HG02973 (cell line): ENCODE data around the gene MED27.
"Not testable (repeated sequence)": the region's sequence is repeated elsewhere in the genome, so short reads cannot be mapped to it uniquely, and the experiment has no call there.

ENCODE experiments used
- ATAC-seq: cut with Tn5 transposase; IDR thresholded peaks from one replicate; pipeline ENCODE4 v1.9.1; 2021; ENCODE audit warnings: moderate library complexity; ENCODE audit not compliant: unreplicated experiment

The MED27 gene

GRCh38 chr9:132077881-132078698 is 1.6 kb downstream of the MED27 start:
- no peak for ATAC-seq

DNA sequence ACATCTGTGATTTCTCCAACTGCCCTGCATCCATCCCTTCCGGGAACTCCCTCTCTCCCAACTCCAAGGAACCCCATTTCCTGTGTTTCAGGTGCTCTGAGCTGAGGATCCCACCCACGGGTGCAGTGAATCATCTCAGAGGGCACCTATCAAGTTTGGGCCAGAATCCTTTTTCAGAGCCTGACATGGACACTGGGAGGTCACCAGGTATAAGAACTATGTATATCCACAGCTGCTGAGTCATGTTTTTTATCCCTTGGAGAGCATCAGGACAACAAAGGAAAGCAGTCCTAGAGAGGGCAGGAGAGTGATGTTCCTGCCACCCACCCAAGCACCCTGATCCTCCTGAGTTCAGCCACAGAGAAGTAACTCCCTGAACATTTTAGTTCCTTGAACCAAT is 3.8 kb downstream of the MED27 start:
- ATAC-seq: no peak

DNA sequence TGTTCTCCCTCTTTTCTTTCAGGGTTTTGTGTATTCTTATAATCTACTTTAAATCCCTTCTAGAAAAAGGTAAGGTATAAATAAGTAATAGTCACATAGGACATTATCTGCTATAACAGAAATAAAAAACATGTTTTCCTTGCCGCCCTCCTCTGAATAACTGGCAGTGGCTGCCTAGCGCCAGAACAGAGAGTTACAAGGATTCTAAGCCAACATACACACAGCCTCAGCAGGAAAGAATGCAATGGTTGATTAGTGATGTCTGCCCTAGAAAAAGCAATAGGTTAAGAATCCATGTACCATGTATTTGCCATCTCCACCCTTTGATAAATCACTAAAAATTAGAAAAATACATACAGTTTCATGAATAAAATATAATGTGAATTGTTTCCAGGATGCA is 4.9 kb downstream of the MED27 start:
- no peak for ATAC-seq

- no peak for ATAC-seq
Measured at GRCh38 chr9:132071847-132072507, 7.7 kb downstream of the MED27 start.

DNA sequence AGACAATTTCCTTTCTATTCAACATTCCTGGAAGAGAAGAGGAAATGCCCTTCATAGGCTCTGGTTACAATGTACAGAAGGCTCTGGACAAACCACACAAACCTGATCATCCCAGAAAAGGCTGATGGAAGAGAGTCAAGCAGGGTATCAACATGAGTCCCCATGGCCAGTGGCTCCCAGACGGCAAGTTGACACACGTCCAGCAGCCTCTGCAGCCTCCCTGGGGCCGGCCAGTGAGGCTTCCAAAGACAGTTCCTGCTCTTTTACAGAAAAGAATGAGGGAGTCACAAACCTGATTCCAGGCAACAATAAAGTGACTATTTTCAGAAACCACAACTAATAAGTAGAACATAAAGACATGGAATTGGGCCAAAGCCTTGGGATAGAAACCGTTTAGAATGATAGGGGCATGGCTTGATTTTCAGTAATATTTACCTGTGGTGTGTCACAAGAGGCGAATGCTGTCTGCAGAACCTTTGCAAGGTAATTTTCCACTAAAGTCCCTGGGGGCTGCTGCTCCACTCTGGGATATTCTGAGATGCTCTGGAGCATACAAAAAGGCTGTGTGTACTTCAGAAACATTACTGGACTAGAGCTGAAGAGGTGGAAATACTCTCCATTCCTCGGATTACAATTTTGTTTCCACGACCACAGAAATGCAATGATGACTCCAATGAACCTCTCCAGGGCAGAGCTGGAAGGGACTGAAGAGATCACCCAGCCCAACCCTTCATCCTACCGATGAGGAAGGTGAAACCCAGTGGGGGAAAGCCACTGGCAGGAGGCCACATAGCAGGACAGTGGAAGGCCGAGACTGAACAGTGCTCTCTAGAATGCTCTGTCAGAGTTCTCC is 10.4 kb downstream of the MED27 start:
- ATAC-seq: no peak

DNA sequence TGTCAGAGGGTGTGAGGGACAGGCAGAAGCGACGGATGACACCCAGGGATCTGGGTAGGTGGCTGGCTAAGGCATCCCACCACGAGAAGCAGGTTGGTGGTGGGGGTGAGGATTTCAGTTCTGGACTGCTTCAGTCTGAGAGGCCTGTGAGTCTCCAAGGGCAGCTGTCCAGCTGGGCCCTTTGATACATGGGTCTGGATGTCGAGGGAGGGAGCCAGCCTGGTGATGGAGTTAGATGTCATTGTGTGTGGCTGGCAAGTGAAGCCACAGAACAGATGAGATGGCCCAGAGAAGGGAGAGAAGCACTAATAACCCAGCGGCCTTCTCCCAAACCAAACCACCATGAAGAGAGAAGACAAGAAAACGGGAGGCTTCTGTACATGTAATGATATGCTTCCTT is 11.1 kb downstream of the MED27 start:
- no peak for ATAC-seq

DNA sequence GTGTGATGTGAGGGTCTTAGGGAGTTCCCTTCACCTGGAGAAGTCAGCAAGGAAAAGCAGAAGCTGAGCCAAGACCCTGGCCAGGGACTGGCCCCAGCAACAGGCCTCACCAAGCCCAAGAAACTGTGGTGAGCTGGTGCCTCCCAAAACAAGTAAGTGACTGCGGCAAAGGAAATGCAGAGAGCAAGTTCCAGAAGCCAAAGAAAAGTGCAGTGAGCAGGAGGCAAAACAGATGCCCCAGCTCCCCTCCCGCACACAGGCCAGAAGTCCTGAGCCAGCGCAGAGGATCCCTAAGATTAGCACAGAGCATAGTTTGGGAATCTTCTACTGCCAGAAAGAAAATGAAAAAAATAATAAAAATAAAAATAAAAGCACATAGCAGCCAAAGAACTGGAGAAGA is 13.2 kb downstream of the MED27 start:
- ATAC-seq: no peak

DNA sequence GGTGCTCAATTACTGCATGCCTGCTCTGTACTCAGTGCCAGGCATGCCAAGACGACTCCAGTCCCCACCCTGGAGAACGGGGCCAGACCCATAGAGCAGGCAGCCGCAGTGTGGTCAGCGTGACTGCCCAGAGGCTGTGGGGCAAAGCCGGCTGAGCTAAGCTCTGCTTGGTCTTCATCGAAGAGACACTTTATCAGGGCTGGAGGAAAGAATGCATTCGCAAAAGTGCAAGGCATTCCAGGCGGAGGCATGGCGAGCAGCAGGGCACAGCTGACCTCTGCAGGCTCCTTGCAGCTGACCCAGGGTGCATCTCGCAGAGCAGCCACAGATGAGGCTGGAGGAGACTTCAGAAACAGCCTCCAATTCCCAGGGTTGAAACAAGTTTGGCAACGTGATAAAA is 13.6 kb downstream of the MED27 start:
- no peak for ATAC-seq

DNA sequence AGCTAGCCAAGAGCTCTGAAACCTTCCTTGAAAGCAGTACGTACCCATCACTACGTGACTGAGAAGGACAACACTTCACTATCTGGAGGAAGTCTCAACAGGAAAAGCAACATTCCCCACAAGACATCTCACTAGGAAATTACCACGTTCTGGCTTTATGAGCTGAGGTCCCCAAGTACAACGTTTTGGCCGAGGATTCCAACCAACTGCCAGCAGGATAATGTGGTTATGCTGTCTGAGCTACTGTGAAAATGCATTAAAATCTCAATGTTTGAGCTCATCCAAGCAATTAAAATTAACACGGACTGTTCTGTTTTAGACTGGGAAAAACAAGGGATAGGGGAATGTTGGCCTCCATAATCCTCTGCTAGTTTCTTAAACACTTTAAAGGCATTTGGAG is 16.4 kb downstream of the MED27 start:
- no peak for ATAC-seq

DNA sequence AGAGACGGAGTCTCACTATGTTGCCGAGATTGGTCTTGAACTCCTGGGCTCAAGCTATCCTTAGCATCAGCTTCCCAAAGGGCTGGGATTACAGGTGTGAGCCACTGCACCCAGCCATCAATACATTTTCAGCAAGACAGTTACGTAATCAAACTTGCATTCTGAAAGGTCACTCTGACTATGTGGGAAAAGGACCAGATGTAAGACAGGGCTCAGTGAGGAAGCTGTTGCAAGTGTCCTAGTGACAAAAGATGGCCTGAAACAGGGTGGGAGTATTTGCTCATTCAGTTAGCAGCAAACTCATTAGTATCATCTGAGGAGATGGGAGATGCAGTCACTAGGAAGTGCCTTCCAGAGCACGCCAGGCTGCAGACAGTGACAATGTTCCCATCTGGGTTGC is 16.9 kb downstream of the MED27 start:
- no peak for ATAC-seq

- no peak for ATAC-seq
Measured at GRCh38 chr9:132061526-132061925, 18.1 kb downstream of the MED27 start.

- ATAC-seq: no peak
Measured at GRCh38 chr9:132059361-132059760, 20.3 kb downstream of the MED27 start.

DNA sequence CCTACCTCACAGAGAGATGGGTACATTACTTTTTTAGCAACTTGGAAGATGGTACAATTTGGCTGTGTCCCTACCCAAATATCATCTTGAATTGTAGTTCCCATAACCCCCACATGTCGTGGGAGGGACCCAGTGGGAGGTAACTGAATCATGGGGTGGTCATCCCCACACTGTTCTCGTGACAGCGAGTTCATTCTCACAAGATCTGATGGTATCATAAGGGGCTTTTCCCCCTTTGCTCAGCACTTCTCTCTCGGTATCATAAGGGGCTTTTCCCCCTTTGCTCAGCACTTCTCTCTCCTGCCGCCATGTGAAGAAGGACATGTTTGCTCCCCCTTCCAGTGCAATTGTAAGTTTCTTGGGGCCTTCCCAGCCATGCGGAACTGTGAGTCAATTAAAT is 21.4 kb downstream of the MED27 start:
- not testable (repeated sequence) for ATAC-seq

DNA sequence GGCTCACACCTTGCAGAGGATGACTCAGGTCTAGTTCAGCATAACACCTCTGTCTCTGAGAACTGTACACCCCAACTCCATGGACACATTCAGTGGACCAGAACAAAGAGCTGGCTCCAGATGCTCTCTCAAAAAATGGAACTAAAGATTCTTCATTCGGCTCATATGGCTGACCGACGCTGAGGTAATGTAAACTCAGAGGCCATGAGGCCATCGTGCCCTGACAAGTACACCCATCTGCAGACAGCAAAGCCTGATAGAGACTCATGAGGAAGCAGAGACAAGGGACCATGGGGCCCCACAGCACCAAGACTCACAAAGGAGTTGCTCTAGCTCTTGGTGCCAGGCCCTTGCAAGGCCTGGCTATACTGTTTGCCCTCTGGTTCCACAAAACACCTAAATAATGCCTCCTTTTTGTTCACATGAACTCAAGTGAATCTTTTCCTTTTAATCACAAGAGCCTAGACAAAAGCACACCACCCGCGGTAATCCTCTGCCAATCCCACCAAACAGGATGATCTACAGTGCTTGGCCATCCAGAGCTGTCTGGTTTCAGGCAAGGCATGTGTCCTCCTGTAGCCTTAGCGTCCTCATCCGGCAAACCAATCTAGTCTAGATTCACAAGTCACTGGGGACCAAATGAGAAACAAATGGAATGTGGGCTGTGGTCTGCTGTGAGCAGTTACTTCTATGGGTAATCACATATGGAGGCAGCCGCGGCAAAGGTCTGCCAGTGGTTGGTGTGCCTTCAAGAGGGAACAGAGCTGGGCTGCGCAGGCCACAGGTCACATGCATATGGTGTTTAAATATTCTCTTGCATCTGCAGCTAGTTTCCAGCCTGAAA is 22.7 kb downstream of the MED27 start:
- ATAC-seq: no peak

DNA sequence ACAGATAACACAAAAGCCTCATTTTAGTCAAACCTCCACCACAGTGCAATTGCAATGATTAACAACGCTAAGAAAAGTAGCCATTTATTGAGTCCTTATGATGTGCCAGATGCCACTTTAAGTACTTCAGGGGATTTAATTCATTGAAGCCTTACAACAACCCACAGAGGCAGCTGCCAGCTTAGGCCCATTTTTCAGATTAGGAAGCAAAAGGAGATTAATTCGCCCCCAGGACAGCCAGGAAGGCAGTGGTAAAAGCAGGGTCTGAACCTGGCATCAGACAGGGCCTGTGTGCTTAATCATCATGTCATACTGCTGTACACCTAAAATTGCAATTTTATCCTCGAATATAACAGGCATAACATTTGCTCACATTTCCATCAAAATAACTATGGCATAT is 23.9 kb downstream of the MED27 start:
- no peak for ATAC-seq

- ATAC-seq: no peak
Measured at GRCh38 chr9:132054024-132054423, 25.6 kb downstream of the MED27 start.

DNA sequence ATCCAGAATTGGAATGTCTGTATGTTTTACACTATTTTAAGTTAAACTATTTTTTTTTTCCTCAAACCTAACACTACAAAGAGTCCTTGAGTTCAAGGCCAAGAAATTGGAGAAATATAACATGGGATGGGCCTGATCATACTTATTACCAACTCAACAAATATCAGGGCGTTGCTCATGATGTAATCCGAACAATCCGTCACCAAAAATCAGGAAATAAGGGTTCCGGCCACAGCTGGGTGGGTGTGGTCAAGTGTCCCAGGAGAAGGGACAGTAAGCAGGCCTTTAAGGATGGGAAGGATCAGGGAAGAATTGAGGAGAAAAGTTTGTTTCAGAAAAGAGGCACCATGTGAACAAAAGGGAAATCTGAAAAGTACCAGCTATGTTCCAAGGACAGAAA is 29.8 kb downstream of the MED27 start:
- no peak for ATAC-seq

DNA sequence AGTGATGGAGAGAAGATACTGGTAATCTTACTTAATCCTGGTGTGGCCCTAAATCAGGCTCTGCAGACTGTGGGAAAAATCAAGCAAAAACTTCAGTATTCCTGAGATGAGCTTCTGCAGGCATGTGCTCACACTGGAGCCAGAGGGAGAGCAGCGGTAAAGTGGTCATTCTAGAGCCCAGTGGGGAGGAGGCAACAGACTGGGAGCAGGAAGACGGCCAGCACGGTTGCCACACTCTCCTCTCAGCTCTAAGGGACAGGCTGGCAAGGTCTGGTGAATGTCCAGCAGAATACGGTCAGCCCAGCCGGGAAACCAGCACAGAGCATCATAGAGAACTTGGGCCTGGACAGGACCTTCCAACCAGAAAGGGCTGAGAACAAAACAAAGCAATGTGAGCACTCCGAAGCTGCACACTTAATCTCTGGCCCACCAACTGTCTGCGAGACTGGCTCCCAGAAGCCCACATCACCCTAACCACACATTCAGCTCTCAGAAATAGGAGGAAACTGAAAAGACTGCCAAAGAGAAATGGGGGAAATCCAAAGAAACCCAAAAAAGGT is 30.3 kb downstream of the MED27 start:
- ATAC-seq: no peak

DNA sequence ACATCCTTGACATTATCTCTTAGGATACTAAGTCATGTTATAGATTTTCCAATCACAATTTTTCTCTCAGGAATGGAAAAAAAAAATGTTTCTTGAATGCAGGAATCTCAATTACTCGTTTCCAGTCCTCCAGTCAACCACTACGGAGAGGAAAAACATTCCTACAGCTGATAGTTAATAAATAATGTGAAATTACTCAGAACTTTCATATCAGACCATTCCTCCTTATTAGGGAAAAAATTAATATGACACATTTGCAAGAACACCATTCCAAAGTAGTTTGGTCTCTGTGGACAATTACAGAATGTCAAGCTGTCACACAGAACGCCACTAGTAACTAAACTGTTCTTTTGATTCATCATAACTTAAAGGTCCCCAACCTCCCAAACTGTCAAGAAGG is 31.5 kb downstream of the MED27 start:
- ATAC-seq: no peak

DNA sequence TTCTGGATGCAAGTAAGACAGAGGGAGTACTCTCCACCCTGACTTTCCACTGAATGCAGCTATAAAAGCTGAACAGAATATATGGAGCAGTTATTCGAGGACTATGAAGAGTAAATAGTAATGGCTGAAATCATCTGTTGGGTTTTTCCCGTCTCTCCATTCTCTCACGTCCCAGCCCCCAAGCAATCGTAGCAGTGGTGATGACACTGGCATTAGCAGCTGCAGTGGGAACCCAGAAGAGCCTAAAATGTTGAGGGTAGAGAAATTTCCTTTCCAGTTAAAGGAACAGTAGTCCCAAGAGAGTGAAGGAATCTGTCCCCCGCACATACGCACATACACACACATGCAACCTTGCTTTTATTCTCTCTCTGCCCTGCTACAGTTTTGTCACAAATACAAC is 33.2 kb downstream of the MED27 start:
- no peak for ATAC-seq
